ENCODE data around the gene ID4. TPM values are rescaled to one million over a fixed set of nuclear protein-coding genes. Genes with fewer than 3 reads are reported as not detected.

The ID4 gene
- total and polyA plus RNA-seq, 12 donors: 1.5 to 12.4 (median 6.3) TPM

DNA sequence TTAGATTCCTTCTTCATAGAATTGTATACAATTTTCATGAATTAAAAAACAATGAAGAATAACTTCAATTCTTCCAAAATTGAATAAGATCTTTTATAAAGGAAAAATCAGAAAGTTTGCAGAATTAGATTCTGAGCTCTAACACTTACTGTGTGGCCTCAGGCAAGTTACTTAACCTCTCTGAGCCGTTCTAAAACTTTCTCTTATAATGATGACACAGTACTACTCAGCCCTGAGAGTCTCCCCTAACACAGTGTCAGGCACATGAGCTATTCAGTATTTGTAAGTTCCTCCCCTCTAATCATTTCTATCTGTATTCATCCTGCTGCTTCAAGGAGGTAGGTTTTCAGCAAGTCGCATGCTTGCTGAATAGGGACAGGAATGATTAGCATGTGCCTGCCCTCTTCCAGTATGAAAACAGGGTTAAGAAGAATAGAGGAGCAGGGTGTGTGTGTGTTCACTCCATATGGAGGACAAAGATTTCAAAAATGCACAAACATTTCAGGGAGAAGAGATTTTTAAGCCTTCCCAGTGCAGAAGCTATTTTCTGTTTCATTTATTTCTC, 11.4 kb downstream of the ID4 start:
- 59 to 79% (median 69%) methylated on average over 2 of the region's 2 CpGs for WGBS, 4 donors
- intact Hi-C loops (cut with DNase I): no loop called here

DNA sequence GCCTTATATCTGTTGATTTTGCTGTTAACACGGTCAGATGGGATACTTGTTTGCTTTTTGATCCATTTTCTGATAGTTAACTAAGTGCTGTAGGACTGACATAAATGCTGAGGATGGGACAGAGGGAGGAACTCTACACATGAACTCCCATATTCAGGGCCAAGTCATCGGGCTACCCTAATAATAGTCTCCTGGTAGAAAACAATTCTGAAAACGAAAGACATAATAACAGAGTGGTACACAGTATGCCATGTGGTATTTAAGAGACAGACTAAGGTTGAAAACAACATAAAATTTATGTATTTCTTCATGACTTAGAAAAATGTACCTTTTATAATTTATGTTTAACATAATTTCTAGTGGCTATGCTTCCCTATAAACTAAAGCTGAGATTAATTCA, 12.0 kb downstream of the ID4 start:
- no peaks in the 10 kb centered on the region for H3K36me3 ChIP-seq (replicated peaks in 1 of 2)
- H3K4me3 ChIP-seq: no peak overlapping the region
- intact Hi-C loops (cut with DNase I): no loop called here
- H3K9me3 ChIP-seq (replicated peaks in 1 of 3): no peaks in the 10 kb centered on the region
- WGBS, 4 donors: 59 to 73% (median 72%) methylated on average over 3 of the region's 3 CpGs
- no peak for TF ChIP-seq CTCF (IDR thresholded peaks at IDR 0.05)
- no peak for TF ChIP-seq POLR2A (IDR thresholded peaks at IDR 0.05)
- H3K27ac ChIP-seq: no peak overlapping the region
- DNase-seq: no peak
- no peaks in the 10 kb centered on the region for H3K27me3 ChIP-seq
- no peaks in the 10 kb centered on the region for H3K4me1 ChIP-seq (replicated peaks in 1 of 2)

More for the DNA sequence above, 11.4 kb downstream of the ID4 start:
- no peaks in the 10 kb centered on the region for H3K27me3 ChIP-seq
- H3K27ac ChIP-seq: no peak overlapping the region
- DNase-seq: no peak
- no peaks in the 10 kb centered on the region for H3K36me3 ChIP-seq (replicated peaks in 1 of 2)
- TF ChIP-seq POLR2A (IDR thresholded peaks at IDR 0.05): no peak
- no peak for TF ChIP-seq CTCF (IDR thresholded peaks at IDR 0.05)
- no peak overlapping the region for H3K4me3 ChIP-seq
- H3K9me3 ChIP-seq (replicated peaks in 1 of 3): no peaks in the 10 kb centered on the region
- no peaks in the 10 kb centered on the region for H3K4me1 ChIP-seq (replicated peaks in 1 of 2)

GRCh38 chr6:19849755-19850154, 12.6 kb downstream of the ID4 start:
- no peak for TF ChIP-seq POLR2A (IDR thresholded peaks at IDR 0.05)
- no peak for TF ChIP-seq CTCF (IDR thresholded peaks at IDR 0.05)
- H3K9me3 ChIP-seq (replicated peaks in 1 of 3): no peaks in the 10 kb centered on the region
- H3K36me3 ChIP-seq (replicated peaks in 1 of 2): no peaks in the 10 kb centered on the region
- H3K4me1 ChIP-seq (replicated peaks in 1 of 2): no peaks in the 10 kb centered on the region
- no peak overlapping the region for H3K27ac ChIP-seq
- intact Hi-C loops (cut with DNase I): no loop called here
- DNase-seq: no peak
- no peaks in the 10 kb centered on the region for H3K27me3 ChIP-seq
- H3K4me3 ChIP-seq: no peak overlapping the region
- WGBS, 4 donors: 58 to 63% (median 59%) methylated on average over 4 of the region's 4 CpGs

DNA sequence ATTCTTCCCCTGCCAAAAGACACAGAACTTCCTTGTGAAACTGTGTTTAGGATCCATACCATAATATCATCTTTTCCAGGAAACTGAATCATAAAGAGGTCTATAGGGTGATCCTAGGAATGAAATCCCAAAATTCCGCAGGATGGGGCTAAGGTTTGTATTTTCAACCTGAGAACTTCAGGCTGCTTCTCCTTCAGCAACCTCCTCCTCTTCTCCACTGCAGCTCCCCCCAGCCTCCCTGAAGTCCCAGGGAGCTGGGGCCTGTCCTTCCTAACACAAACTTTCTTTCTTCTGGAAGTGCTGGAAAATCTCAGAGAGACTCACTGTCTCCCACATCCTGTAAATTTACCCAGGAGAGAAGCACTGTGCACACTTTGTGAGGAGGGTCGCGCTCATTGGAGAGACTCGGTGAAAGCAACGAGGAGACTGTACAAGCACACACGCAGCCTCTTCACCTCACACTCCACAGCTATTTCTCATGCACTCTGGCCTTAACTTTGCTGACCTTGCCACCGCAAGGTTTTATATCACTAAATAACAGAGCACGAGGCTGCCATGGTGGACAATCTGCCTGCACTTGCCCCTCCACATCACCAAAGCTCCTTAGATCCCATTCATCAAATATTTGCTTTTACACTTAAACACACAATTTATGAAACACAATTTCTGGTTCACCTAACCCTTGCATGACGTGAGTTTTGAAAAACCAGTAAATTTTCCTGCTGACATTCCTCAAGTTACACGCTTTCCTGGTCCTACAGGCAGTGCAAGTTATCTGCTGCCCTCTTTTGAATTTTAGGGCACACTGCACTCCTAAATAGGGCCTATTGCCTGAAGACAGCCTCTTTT, 14.3 kb downstream of the ID4 start:
- intact Hi-C loops (cut with DNase I): no loop called here
- TF ChIP-seq POLR2A (IDR thresholded peaks at IDR 0.05) (no peak), CTCF (IDR thresholded peaks at IDR 0.05) (peak; percentile 44 to 70 (median 64))
- WGBS, 4 donors: 29 to 39% (median 30%) methylated on average over 10 of the region's 10 CpGs
- Histone ChIP-seq H3K9me3 (replicated peaks in 1 of 3) (no peaks in the 10 kb centered on the region), H3K4me3 (no peak overlapping the region), H3K27ac (no peak overlapping the region), H3K4me1 (replicated peaks in 1 of 2) (no peaks in the 10 kb centered on the region), H3K27me3 (no peaks in the 10 kb centered on the region), H3K36me3 (replicated peaks in 1 of 2) (no peaks in the 10 kb centered on the region)
- DNase-seq: peak in 4 of 7 donors; percentile 28 to 38 (median 30)
